Activated CD8-positive, alpha-beta memory T cell treated with anti-CD3 and anti-CD28 coated beads for 24 hours (primary cell): ENCODE data around the gene NRXN3.
"Not testable (repeated sequence)": the region's sequence is repeated elsewhere in the genome, so short reads cannot be mapped to it uniquely, and the experiment has no call there.

Source experiments
- DNase-seq: peaks from one replicate; pipeline ENCODE4 v3.0.0-alpha.2; 2020

Gene NRXN3

GRCh38 chr14:78417532-78417931, 247.4 kb downstream of the NRXN3 start:
- DNase-seq = no peak

DNA sequence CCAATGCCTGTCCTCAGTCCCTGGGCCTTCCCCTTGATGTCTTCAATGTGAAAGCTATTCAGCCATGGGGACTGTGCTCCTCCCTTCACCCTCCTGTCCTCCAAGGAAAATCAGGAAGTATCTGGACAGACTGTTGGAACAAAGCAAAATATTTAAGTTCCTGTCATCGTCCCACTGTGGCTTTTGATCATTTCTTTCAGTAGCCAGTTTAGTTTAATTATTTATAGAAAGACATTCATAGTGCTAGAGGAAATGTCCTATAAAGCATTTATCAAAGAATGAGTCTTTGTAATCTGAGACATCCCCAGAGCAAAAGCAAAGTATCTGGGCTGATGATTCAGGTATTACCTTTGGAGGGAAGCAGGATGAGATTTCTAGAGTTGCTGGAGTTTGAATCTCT, 254.1 kb downstream of the NRXN3 start:
- DNase-seq = no peak

DNA sequence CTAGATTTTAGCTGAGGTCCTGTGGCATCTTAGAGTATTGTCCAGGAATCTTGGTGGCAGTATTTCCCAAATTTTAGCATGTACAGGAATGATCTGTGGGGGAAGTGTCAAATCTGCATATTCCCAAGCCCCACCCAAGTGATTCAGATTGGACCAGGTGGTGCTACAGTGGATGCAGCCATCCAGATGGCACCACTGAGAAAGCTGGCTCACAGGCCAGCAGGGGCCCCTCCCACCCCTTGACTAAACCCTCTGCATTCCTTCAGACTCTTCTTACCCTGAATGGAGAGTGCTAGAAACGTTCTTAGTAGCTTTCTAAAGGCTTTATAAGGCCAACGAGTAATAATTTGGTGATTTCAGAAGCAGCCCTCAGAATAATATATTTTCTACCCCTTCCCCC, 255.2 kb downstream of the NRXN3 start:
- no peak for DNase-seq

- no peak for DNase-seq
Observed at GRCh38 chr14:78425782-78426181, 255.6 kb downstream of the NRXN3 start.

DNA sequence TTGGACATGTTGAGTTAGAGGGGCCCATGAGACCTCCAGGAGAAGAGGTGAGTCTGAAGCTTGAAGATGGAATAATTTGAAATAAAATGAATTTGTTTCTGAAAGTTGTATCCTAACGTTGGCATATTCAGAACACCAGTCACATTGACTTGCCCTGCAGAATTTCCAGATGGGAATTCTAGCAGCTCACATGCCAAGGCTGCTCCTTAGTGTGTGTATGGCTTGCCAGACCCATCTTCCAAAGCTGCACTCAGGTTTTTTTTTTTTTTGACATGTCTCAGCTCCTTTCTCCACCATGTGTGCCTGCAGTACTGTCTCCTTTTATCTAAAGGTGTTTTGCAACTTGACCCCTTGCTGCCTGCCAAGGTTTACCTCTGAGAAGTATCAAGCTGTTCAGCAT, 261.9 kb downstream of the NRXN3 start:
- no peak for DNase-seq

GRCh38 chr14:78437448-78437847, 267.3 kb downstream of the NRXN3 start:
- not testable (repeated sequence) for DNase-seq

DNA sequence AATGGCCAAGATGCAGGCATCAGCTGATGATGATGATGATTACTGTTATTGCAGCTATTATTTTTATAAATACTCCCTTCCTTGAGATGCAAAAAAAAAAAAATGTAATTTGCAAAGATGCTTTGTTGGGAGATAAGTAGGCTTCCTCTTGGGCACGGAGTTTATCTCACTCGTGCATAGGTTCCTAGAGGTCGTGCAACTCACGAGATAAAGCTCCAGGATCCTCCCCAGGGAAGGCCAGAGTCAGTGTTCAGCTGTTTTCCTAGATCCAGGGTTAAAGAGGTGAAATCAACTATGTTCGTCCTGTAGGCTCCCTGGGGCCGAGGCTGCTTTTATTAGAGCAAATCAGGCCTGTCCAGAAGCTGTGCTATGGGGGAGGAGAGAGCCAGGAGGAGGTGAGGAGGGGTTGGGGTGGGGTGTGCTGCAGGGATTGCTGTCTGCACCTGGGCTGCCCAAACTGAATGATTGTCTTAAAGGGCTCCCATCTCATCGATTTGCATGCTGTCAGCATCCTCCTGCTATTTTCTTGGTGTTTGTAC, 270.3 kb downstream of the NRXN3 start:
- DNase-seq = no peak

GRCh38 chr14:78443834-78444233, 273.7 kb downstream of the NRXN3 start:
- no peak for DNase-seq

GRCh38 chr14:78445275-78445674, 275.1 kb downstream of the NRXN3 start:
- DNase-seq = no peak

DNA sequence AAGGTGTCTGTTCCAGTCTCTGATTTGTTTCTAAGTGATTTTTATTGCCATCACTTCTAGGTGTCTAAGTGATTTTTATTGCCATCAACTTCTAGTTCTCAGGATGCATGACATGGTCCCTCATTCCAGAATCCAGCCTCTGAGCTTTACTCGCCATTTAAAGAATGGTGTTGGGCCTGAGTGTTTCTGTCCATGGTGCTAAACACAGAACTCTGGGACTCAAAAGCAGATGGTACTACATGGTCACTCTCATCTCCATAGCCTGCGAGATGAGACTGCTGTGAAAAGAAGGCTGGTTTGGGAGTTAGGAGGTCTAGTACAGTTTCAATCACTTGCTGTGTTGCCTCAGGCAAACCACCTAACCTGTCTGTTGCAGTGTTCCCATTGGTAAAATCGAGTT, 276.6 kb downstream of the NRXN3 start:
- DNase-seq = no peak

DNA sequence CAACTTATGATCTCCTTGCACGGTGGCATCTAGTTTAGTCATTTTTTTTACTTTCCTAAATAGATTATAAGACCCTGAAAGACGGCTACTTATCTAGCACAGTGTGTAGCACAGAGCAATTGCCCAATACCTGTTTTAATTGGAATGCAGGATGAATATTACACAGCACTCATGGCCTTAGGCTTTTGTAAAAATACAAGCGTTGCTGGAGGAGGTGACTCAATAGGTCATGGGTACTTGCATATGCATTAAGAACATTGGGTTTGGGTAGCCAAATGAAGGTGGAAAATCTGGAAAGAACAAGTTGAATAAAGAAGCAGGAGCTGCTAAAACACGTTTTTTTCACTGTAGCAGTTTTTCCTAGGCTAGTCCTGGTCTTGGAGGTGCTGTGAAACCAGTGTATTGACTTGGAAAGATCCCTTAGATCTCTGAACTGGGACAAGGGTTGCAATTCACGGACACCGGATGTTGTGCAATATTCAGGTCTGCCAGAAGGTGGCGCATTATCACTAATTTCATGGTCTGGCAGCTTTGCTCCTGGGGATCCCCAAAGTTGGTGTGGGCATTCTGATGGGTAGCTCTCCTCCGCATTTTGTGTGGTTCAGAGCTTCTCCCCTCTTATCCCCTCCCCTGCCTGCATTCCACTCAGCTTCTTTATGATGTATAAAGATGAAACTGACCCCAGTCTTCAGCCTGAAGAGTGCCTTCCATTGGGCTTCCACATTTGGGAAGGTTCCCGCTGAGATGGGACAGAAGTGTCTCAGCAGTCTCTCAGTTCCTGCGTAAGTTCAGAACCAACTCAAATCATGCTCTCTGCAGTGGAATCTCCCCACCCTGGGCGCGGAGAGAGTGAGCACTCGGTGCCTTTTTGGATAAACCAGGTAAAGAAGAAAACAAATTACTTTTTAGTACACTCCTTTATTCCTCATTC, 278.3 kb downstream of the NRXN3 start:
- no peak for DNase-seq

DNA sequence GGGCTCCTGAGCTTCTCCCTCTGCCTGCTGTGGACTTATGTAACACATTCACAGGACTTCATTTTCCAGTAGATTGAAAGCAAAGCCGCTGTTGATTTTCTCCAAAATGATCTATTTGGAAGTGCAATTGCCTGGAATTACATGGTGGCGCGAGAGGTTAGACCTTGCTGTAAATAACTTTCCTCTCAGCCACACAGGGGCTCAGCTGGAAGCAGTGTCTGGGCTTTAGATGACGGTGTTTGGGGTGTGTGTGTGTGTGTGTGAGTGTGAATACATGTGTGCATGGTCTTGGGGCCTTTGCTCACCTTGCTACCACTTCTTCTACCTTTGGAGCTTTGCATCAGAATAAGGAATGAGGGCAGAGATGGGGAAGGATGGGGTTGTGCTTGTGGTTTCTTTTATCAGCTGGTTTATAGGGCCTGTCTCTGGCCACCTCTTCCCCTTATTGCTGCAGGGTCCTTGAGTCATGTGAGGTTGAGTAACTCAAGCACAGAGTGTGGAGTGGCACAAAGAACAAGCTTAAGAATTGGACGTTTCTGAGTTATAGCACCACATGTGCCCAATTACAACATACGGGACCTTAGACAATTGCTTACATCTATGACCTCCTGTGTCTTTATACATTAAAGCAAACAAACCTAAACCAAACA, 280.6 kb downstream of the NRXN3 start:
- no peak for DNase-seq

- DNase-seq = no peak
Observed at GRCh38 chr14:78451319-78451695, 281.1 kb downstream of the NRXN3 start.

DNA sequence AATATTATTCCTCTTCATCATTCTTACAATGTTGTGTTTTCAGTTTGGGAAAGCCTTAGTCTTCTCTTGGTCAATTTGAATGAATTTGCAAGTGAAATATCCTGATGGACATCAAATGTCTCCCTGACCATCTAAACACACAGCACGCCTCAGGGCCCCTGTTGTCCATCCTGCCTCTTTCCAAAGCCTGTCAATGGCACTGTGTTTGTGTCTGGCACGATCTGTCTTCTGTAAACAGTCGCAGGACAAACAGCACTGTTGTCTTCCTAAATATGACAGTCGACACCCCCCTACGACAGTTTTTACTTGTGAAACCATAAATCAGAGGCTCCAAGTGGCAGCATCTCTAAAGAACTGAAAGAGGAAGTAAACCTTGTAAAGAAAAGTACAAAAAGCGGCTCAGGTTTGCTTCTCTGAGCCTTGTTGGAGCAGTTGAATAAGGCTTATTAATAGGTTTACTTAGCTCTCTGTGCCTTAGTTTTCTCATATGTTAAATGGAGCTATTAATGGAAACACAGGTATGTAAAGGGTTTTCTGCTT, 285.8 kb downstream of the NRXN3 start:
- DNase-seq = no peak

DNA sequence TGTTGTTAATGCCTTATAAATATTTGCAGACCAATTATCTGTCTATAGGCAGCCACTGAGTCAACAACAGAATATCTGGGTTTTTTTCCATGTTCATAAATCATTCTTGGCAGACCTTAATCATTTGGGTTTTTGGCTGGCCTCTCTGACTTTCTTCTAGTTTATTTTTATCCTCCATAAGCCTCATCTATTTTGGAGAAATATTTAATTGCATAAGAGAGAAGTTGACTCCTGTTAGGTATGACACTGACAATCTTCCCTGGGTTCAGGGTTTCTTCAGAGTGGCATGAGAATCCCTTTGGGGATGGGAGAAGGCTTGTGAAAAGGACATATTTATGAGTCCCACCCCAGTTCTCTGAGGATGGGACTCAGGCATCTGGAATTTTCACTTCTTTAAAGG, 299.8 kb downstream of the NRXN3 start:
- no peak for DNase-seq

- no peak for DNase-seq
Observed at GRCh38 chr14:78479127-78479780, 309.1 kb downstream of the NRXN3 start.

GRCh38 chr14:78484028-78484427, 313.9 kb downstream of the NRXN3 start:
- no peak for DNase-seq

DNA sequence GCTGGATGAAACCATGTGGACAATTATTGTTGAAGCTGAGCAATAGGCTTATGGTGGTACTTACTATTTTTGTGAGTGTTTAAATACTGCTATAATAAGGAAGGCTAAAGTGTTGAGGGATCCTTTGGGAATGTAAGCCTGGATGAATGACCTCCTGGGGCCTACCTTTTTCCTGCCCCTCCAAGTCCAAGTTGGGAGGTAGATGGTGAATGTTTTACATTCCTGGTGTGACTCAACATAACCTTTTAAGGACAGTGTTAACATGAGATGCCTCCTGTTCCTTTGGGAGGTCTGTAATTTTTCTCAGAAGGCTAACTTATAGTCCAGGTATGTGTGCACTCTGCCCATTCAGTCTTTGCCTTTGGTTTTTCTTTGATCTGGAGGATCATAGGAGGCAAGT, 315.9 kb downstream of the NRXN3 start:
- no peak for DNase-seq

DNA sequence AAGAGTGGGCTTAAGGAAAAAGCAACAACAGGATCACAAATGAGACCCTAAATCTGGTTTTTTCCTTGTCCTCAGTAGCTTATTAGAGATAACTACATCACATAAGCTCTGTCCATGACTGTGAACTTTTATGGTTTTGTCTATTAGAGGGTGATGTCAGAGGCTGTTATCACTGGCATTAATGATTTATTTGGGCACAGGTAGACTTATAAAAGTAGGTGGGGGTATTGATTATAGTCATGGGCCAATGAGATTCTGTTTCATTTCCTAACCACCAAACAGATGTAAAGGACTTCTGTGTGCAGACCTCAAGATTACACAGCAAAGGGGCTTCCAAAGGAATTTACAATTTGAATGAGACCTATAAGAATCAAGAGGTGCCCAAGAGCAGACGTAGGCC, 316.4 kb downstream of the NRXN3 start:
- DNase-seq = no peak

DNA sequence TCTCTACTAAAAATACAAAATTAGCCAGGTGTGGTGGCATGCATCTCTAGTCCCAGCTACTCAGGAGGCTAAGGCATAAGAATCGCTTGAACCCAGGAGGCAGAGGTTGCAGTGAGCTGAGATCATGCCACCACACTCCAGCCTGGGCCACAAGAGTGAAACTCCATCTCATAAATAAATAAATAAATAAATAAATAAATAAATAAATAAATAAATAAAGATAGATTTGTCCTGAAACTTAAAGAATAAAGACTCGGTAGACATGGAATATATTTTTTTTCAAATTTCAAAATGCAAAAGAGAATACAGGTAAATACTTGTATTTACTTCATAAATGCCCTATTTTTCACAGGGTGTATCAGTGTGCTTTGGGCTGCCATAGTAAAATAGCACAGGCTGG, 317.4 kb downstream of the NRXN3 start:
- DNase-seq = not testable (repeated sequence)

DNA sequence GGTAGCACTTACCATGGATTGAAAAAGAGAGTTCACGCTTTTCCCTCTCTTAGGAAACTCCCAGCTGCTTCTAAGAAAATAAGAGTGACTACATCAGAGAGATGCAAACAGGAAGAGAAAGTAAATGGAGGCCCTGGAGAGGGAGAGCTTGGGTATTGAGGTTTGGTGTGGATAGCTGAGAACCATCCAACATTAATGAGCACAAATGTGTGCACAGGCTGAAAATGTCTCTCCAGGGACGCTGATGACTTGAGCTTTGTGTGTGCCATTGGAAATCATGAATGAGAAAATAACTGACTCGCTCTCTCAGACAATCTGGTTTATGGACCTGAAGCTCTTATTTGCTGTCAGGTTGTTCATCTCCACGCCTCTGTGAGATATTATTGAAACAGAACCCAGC, 318.8 kb downstream of the NRXN3 start:
- no peak for DNase-seq

DNA sequence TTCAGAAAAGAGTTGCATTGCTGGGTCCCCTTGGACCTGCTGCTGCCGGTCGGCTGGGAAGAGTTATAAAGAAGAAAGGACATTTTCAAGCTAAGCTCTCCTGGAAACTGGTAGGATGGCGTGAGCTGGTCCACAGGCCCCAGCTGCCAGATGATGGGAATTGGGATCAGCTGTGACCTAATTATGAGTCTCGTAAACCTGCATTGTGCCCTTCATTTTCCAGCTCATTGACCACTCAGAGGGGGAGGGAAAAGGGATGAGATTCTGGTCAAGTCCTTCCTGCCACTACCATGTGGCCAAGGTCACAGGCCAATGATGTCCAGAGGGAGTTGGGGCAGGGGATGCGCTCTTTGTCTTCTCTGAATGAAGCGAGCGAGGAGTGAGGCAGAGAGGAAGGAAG, 320.9 kb downstream of the NRXN3 start:
- DNase-seq = no peak

DNA sequence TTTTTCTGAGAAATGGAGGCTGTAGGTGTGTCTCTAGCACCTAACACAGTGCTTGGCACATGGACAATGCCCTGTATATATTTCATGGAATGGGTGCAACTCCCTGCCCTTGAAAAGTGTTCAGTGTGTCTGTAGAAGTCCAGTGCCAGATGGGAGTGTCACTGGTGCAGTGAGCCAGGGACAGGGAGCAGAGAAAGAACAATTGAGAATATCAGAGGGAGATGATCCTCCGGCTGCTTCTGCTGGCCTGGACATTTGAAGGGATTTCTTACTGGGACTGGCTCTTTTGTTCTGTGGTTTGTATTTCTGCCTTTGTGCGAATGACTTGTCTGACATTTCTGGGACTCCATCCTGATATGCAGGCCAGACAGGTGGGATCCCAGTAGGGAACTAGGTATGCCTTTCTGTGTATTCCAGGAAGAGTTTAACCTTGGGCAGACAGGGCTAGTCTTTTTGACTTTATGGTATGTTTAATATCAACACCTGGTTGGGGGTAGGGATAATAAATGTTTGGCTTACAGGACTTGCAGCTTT, 328.0 kb downstream of the NRXN3 start:
- no peak for DNase-seq
